G401.6 (cell line): ENCODE data around the gene MT1G.
"Not testable (repeated sequence)": the region's sequence is repeated elsewhere in the genome, so short reads cannot be mapped to it uniquely, and the experiment has no call there.

Source experiments
- FAIRE-seq: peaks from 2 replicates; lab custom pipeline; 2012; peaks lifted over from hg19 to GRCh38; lab: Jason Lieb, UNC

The MT1G gene

GRCh38 chr16:56636616-56637413, 31.1 kb downstream of the MT1G start:
- FAIRE-seq: no peak

DNA sequence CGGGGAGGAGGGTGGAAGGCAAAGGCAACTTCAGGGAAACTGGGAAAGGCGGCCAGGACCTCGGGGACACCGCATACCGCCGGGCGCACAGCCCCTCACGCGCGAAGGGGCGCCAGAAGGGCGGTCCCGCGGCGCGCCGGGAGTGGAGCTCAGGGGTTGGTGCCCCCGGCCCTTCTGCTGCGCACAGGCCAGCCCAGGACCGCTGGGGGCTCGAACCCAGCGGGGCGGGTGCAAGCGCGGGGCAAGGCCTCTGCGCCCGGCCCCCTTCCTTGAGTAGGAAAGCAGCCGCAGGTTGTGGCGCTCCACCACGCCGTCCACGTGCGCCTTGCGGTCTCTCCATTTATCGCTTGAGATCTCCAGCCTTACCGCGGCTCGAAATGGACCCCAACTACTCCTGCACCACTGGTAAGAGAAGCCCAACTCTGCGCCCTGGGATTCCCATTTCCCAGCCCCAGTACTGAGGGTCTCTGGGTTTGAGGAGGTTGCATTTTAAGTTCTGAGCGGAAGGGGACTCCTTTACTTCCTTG, 32.4 kb downstream of the MT1G start:
- FAIRE-seq: no peak

DNA sequence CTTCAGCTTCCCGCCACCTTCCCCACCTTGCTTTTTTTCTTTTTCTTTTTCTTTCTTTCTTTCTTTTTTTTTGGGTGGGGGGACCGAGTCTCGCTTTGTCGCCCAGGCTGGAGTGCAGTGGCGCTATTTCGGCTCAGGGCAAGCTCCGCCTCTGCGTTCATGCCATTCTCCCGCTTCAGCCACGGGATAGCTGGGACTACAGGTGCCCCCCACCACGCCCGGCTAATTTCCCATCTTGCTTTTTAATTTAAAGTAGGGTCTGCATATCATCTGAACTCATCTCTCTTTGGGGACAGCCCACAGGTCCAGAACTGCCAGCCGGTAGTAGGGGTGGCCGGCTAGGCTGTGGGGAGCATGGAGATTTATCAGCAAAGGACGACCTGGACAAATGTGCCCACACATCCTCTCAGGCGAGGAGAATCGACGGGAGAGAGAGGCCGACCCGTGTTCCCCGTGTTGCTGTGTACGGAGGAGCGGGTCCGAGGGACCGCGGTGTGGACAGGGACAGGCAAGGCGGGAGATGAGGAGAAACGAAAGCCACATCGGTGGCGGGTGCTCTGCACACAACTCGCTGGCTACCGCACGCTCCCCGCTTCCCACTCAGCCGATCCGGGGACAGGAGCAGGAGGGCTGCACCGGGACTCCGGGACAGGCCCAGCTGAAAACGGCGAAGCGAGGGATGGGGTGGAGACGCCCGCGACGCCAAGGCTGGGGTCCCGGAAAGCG, 33.0 kb downstream of the MT1G start:
- no peak for FAIRE-seq

DNA sequence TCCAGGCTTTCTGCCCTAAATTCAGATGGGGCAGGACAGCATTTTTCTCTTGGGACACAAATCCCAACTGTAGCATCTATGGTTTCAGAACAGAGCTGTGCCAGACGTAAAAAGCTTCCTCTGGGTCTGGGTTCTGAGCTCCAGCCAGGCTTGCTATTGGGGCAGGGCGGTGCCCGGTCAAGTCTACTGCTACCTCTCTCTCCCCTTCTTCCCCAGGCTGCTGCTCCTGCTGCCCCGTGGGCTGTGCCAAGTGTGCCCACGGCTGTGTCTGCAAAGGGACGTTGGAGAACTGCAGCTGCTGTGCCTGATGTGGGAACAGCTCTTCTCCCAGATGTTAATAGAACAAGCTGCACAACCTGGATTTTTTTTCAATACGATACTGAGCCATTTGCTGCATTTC, 34.3 kb downstream of the MT1G start:
- FAIRE-seq: no peak

DNA sequence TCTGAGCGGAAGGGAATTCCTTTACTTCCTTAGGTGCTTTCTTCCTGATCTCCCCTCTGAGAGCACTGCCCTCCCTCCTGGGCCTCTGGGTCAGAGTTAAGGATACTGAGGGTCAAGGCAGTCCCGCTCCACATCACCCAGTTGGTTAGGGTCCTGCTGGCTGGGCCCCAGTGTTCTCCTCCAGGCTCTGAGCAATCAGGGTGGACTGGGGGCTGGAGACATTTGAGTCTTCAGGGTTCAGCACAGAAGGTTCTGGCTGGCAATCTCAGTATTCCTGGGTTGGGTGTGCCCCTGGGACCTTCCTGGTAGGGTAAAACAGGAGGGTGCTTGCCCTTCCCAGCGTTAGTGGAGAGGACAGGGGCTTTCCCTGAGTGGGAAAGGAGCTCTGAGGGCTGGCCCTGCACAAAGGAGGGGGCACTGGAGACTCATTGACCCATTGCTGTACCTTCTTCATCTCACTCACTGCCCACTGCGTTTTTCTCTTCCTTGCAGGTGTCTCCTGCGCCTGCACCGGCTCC, 35.0 kb downstream of the MT1G start:
- FAIRE-seq: no peak

DNA sequence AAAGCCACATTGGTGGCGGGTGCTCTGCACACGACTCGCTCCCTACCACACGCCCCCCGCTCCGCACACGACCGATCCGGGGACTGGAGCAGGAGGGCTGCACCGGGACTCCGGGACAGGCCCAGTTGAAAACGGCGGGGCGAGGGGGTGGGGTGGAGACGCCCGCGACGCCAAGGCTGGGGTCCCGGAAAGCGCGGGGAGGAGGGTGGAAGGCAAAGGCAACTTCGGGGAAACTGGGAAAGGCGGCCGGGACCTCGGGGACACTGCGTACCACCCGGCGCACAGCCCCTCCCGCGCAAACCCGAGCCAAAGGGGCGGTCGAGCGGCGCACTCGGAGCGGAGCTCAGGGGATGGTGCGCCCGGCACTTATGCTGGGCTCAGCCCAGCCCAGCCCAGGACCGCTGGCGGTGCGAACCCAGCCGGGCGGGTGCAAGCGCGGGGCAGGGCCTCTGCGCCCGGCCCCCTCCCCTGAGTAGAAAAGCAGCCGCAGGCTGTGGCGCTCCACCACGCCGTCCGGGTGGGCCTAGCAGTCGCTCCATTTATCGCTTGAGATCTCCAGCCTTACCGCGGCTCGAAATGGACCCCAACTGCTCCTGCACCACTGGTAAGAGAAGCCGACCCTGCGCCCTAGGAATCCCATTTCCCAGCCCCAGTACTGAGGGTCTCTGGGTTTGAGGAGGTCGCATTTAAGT, 35.6 kb downstream of the MT1G start, which contains the start of gene MT1M:
Gene MT1M, plus strand, starts transcription at position 504 of the 692 bp plus-strand sequence. Its CDS starts 73 bp downstream, at position 577.
- FAIRE-seq: no peak

GRCh38 chr16:56631832-56632155, 36.1 kb downstream of the MT1G start:
- no peak for FAIRE-seq

DNA sequence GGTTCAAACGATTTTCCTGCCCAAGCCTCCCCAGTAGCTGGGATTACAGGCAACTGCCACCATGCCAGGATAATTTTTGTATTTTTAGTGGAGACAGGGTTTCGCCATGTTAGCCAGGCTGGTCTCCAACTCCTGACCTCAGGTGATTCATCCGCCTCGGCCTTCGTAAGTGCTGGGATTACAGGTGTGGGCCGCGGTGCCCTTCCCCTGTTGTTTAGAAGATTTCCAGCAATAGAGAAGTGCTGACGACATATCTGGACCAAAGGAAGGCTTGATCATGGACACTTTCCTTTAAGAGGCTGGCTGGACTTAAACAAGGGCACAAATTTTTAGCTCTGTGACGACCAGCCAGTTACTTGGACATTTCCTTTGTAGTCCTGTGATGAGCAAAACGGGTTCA, 36.7 kb downstream of the MT1G start:
- FAIRE-seq: no peak

GRCh38 chr16:56630134-56630533, 37.7 kb downstream of the MT1G start:
- FAIRE-seq: no peak

GRCh38 chr16:56629531-56629930, 38.3 kb downstream of the MT1G start:
- FAIRE-seq: no peak

- no peak for FAIRE-seq
These were observed 39.1 kb downstream of the MT1G start for GRCh38 chr16:56628486-56629350.

GRCh38 chr16:56626685-56627084, 41.2 kb downstream of the MT1G start:
- FAIRE-seq: no peak

GRCh38 chr16:56625943-56626654, 41.8 kb downstream of the MT1G start:
- FAIRE-seq: no peak

DNA sequence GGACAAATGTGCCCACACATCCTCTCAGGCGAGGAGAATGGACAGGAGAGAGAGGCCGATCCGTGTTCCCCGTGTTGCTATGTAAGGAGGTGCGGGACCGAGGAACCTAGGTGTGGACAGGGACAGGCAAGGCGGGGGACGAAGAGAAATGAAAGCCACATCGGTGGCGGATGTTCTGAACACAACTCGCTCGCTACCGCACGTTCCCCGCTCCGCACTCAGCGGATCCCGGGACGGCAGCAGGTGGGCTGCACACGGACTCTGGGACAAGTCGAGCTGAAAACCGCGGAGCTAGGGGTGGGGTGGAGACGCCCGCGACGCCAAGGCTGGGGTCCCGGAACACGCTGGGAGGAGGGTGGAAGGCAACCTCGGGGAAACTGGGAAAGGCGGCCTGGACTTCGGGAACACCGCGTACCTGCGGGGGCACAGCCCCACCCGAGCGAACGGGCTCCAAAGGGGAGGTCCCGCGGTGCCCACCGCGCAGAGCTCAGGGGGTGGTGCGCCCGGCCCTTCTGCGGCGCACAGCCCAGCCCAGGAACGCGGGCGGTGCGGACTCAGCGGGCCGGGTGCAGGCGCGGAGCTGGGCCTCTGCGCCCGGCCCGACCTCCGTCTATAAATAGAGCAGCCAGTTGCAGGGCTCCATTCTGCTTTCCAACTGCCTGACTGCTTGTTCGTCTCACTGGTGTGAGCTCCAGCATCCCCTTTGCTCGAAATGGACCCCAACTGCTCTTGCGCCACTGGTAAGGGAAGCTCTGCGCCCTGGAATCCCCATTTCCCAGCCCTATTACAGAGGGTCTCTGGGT, 42.5 kb downstream of the MT1G start, which contains the start of gene MT1E:
Gene MT1E, plus strand, starts transcription at position 642 of the 803 bp plus-strand sequence. Its CDS starts 71 bp downstream, at position 713.
- FAIRE-seq: no peak

DNA sequence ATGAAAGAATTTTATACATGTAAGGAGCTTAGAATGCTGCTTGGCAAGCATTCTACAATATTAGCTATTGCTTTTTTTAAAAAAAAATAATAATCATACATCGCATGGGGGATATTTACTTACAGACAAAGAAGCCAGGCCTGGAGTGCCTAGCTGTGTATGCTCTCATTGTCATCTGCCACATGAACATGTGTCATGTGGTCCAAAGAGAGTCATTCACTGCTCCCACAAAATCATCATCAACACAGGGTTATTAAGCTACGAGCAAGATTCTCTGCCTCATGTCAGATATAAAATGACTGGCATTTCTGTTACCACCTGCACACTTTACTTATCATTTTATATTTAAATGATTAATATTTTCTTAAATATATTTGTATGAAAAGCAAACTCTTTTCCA, 44.2 kb downstream of the MT1G start:
- no peak for FAIRE-seq

DNA sequence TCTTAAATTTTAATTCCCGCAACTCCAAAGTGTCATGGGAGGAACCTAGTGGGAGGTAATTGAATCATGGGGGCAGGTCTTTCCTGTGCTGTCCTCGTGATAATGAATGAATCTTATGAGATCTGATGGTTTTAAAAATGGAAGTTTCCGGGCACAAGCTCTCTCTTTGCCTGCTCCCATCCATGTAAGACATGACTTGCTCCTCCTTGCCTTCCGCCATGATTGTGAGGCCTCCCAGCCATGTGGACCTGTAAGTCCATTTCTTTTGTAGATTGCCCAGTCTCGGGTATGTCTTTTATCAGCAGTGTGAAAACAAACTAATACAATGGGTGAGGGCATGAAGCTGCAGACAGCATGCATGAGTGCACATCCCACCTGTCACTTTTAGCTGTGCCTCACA, 44.7 kb downstream of the MT1G start:
- FAIRE-seq: not testable (repeated sequence)

DNA sequence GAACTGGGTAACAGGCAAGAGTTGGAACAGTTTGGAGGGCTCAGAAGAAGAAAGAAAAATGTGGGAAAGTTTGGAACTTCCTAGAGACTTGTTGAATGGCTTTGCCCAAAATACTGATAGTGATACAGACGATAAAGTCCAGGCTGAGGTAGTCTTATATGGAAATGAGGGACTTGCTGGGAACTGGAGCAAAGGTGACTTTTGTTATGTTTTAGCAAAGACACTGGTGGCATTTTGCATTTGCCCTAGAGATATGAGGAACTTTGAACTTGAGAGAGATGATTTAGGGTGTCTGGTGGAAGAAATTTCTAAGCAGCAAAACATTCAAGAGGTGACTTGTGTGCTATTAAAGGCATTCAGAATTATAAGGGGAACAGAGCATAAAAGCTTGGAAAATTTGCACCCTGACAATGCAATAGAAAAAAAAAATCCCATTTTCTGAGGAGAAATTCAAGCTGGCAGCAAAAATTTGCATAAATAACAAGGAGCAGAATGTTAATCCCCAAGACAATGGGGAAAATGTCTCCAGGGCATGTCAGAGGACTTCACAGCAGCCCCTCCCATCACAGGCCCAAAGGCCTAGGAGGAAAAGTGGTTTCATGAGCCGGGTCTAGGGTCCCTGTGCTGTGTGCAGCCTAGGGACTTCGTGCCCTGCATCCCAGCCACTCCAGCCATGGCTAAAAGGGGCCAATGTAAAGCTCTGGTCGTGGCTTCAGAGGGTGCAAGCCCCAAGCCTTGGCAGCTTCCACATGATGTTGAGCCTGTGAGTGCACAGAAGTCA, 46.0 kb downstream of the MT1G start:
- FAIRE-seq: not testable (repeated sequence)

DNA sequence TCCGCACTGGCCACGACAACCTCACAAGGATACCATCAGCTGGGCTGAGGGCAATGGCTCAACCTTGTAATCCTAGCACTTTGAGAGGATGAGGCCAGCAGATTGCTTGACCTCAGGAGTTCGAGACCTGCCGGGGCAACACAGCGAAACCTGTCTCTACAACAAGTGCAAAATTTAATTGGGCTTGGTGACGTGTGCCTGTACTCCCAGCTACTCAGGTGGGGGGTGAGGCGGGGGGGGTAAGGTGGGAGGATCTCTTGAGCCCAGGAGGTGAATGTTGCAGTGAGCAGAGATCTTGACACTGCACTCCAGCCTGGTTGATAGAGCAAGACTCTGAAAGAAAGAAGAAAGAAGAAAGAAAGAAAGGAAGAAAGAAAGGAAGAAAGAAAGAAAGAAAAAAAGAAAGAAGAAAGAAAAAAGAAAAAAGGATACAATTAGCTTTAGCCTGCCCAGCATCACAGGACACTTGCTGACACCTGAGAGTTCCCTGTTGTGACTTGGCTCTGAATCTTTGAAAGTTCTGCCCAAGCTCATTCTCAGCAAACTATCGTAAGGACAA, 47.4 kb downstream of the MT1G start:
- no peak for FAIRE-seq

DNA sequence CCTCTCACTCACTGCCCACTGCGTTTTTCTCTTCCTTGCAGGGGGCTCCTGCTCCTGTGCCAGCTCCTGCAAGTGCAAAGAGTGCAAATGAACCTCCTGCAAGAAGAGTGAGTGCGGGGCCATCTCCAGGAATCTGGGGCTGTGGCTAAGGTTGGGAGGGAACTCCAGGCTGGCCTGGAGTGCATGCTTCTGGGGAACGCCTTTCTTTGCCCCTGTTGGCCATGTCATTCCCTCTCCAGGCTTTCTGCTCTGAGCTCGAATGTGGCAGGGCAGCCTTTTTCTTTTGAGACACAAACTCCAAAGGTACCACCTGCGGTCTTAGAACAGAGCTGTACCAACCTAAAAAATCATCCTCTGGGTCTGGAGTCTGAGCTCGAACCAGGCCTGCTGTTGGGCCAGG, 49.7 kb downstream of the MT1G start:
- FAIRE-seq: no peak
